H9 (cell line): Measurements from ENCODE around the gene NAA50. TPM values are rescaled to one million over a fixed set of nuclear protein-coding genes. Genes with fewer than 3 reads are reported as not detected.

Experiments used
- DNase-seq: peaks from one replicate; pipeline ENCODE4 v3.0.0-alpha.2; 2017
- H2AFZ ChIP-seq: one replicate; pipeline ENCODE4 v1.6.1; 2013; ENCODE audit warnings: mild to moderate bottlenecking, low read length, control low read depth, moderate library complexity
- H2AK5ac ChIP-seq: 2 replicates; pipeline ENCODE4 v1.6.1; 2013; ENCODE audit warnings: low read length, control low read depth, mixed read lengths; ENCODE audit not compliant: insufficient read length
- H2BK120ac ChIP-seq: one replicate; pipeline ENCODE4 v1.6.1; 2013; ENCODE audit warnings: low read depth, mild to moderate bottlenecking, low read length, control low read depth, inconsistent platforms; ENCODE audit not compliant: poor library complexity, severe bottlenecking
- H2BK12ac ChIP-seq: 2 replicates; pipeline ENCODE4 v1.6.1; 2013; ENCODE audit warnings: low read length, control low read depth, mixed read lengths, low read depth; ENCODE audit not compliant: insufficient read length
- H2BK15ac ChIP-seq: 2 replicates; pipeline ENCODE4 v1.6.1; 2013; ENCODE audit warnings: low read depth, low read length, control low read depth
- H2BK20ac ChIP-seq: one replicate; pipeline ENCODE4 v1.6.1; 2013; ENCODE audit warnings: low read depth, mild to moderate bottlenecking, low read length, control low read depth, inconsistent platforms; ENCODE audit not compliant: poor library complexity, severe bottlenecking
- H2BK5ac ChIP-seq: 2 replicates; pipeline ENCODE4 v1.6.1; 2013; ENCODE audit warnings: low read length, control low read depth, mixed read lengths; ENCODE audit not compliant: insufficient read length
- H3K14ac ChIP-seq: 2 replicates; pipeline ENCODE4 v1.6.1; 2013; ENCODE audit warnings: low read length, control low read depth; ENCODE audit not compliant: insufficient read depth
- H3K18ac ChIP-seq: 2 replicates; pipeline ENCODE4 v1.6.1; 2013; ENCODE audit warnings: low read depth, mild to moderate bottlenecking, mixed read lengths, low read length, control low read depth; ENCODE audit not compliant: insufficient read length
- H3K23ac ChIP-seq: 2 replicates; pipeline ENCODE4 v1.6.1; 2013; ENCODE audit warnings: low read length, control low read depth, mixed read lengths, low read depth; ENCODE audit not compliant: insufficient read length
- H3K23me2 ChIP-seq: 2 replicates; pipeline ENCODE4 v1.6.1; 2013; ENCODE audit warnings: low read depth, mild to moderate bottlenecking, mixed read lengths, low read length, control low read depth; ENCODE audit not compliant: insufficient read length, poor library complexity, severe bottlenecking
- H3K27ac ChIP-seq: 2 replicates; pipeline ENCODE4 v1.5.1; 2013; ENCODE audit warnings: low read length, control low read depth, mixed read lengths, low read depth; ENCODE audit not compliant: insufficient read length
- H3K27me3 ChIP-seq: 2 replicates; pipeline ENCODE4 v1.6.1; 2013; ENCODE audit warnings: low read length, control low read depth, inconsistent platforms; ENCODE audit not compliant: insufficient read depth
- H3K4ac ChIP-seq: 2 replicates; pipeline ENCODE4 v1.6.1; 2013; ENCODE audit warnings: low read depth, mild to moderate bottlenecking, control low read depth, inconsistent platforms, low read length, moderate library complexity
- H3K4me1 ChIP-seq: 2 replicates; pipeline ENCODE4 v1.6.1; 2013; ENCODE audit warnings: low read length, control low read depth, inconsistent platforms; ENCODE audit not compliant: insufficient read depth
- H3K4me2 ChIP-seq: 2 replicates; pipeline ENCODE4 v1.6.1; 2013; ENCODE audit warnings: low read length, control low read depth, mixed read lengths; ENCODE audit not compliant: insufficient read length, insufficient read depth
- H3K56ac ChIP-seq: 2 replicates; pipeline ENCODE4 v1.6.1; 2013; ENCODE audit warnings: low read depth, mild to moderate bottlenecking, mixed read lengths, low read length, control low read depth; ENCODE audit not compliant: insufficient read length
- H3K79me1 ChIP-seq: 2 replicates; pipeline ENCODE4 v1.6.1; 2013; ENCODE audit warnings: low read depth, mild to moderate bottlenecking, moderate library complexity, low read length, control low read depth, inconsistent platforms; ENCODE audit not compliant: insufficient read depth, poor library complexity, severe bottlenecking
- H3K79me2 ChIP-seq: 2 replicates; pipeline ENCODE4 v1.6.1; 2013; ENCODE audit warnings: low read length, control low read depth, inconsistent platforms; ENCODE audit not compliant: insufficient read depth
- H3K9ac ChIP-seq: 2 replicates; pipeline ENCODE4 v1.6.1; 2013; ENCODE audit warnings: low read length, control low read depth, mixed read lengths; ENCODE audit not compliant: insufficient read length; ENCODE audit errors: extremely low read depth
- H3K9me3 ChIP-seq: one replicate; pipeline ENCODE4 v1.6.1; 2013; ENCODE audit warnings: low read depth, low read length, inconsistent platforms; ENCODE audit not compliant: control insufficient read depth
- H3T11ph ChIP-seq: one replicate; pipeline ENCODE4 v1.6.1; 2013; ENCODE audit warnings: mild to moderate bottlenecking, low read length, control low read depth, inconsistent platforms
- H4K20me1 ChIP-seq: one replicate; pipeline ENCODE4 v1.6.1; 2013; ENCODE audit not compliant: control insufficient read depth, insufficient read length, insufficient read depth
- H4K5ac ChIP-seq: 2 replicates; pipeline ENCODE4 v1.6.1; 2013; ENCODE audit warnings: low read depth, mild to moderate bottlenecking, mixed read lengths, low read length, control low read depth; ENCODE audit not compliant: insufficient read length
- H4K8ac ChIP-seq: replicated peaks from 2 replicates; pipeline ENCODE4 v1.6.1; 2013; ENCODE audit warnings: low read length, control low read depth, mixed read lengths, low read depth; ENCODE audit not compliant: insufficient read length
- H4K91ac ChIP-seq: 2 replicates; pipeline ENCODE4 v1.6.1; 2013; ENCODE audit warnings: low read depth, mild to moderate bottlenecking, moderate library complexity, mixed read lengths, low read length, control low read depth; ENCODE audit not compliant: insufficient read length
- H3K27ac Mint-ChIP-seq, 3 experiments: 2 replicates in 2 of 3; 3 replicates in 1 of 3; pipeline ENCODE4 v1.8.0; 2020 to 2021; ENCODE audit warnings: mixed read lengths in 3 of 3, mild to moderate bottlenecking in 1 of 3, moderate library complexity in 1 of 3
- H3K27me3 Mint-ChIP-seq: 2 replicates; pipeline ENCODE4 v1.8.0; 2021; ENCODE audit warnings: low read depth, mild to moderate bottlenecking, moderate library complexity, mixed read lengths
- H3K36me3 Mint-ChIP-seq, 3 experiments: 2 replicates in 2 of 3; 3 replicates in 1 of 3; pipeline ENCODE4 v1.8.0; 2020 to 2021; ENCODE audit warnings: low read depth in 3 of 3, mixed read lengths in 3 of 3; ENCODE audit not compliant: insufficient read depth in 1 of 3
- H3K4me1 Mint-ChIP-seq, 2 experiments: 2 replicates each; pipeline ENCODE4 v1.8.0; 2020; ENCODE audit warnings: mixed read lengths in 2 of 2
- H3K4me3 Mint-ChIP-seq, 2 experiments: 2 replicates in 1 of 2; 3 replicates in 1 of 2; pipeline ENCODE4 v1.8.0; 2020 to 2021; ENCODE audit warnings: mild to moderate bottlenecking in 2 of 2, mixed read lengths in 2 of 2, moderate library complexity in 1 of 2
- H3K9me3 Mint-ChIP-seq, 2 experiments: 2 replicates in 1 of 2; 3 replicates in 1 of 2; pipeline ENCODE4 v1.8.0; 2020; ENCODE audit warnings: mild to moderate bottlenecking in 2 of 2, mixed read lengths in 2 of 2, moderate library complexity in 1 of 2
- CTCF ChIP-seq: fragments of 200-600 bp; sonication (generic); conservative IDR thresholded peaks from 3 replicates; pipeline ENCODE4 v1.8.0; 2021; ENCODE audit warnings: antibody characterized with exemption, mild to moderate bottlenecking
- WGBS: extraction: QIAGEN DNeasy Blood & Tissue Kit; methylation state at CpG from one replicate; pipeline ENCODE4 v1.1.7; 2013; ENCODE audit warnings: missing lambda C conversion rate, low lambda C conversion rate, mixed read lengths; ENCODE audit not compliant: insufficient read length; ENCODE audit errors: extremely low coverage; 5-methylcytosine and 5-hydroxymethylcytosine counted together
- total RNA-seq: library from RNA; stranded (reverse); gene quantifications from 2 replicates; pipeline ENCODE4 v1.2.1, GENCODE V29; 2021

Gene NAA50
- total RNA-seq, 1 experiment from 2014 or later: 216 TPM

GRCh38 chr3:113690482-113690881 lies 55.6 kb downstream of the NAA50 start:
- Histone ChIP-seq H4K91ac (no peak overlapping the region), H3K23ac (no peak overlapping the region), H3K27me3 (no peaks in the 10 kb centered on the region), H2AK5ac (no peak overlapping the region), H2BK12ac (no peak overlapping the region), H3T11ph (no peak overlapping the region), H3K23me2 (no peaks in the 10 kb centered on the region), H3K4me1 (peaks cover 11% of the 10 kb centered on the region), H3K27ac (no peak overlapping the region), H2AFZ (no peak overlapping the region), H2BK15ac (no peak overlapping the region), H3K18ac (no peak overlapping the region), H3K79me2 (peaks cover 2% of the 10 kb centered on the region; the same call in 1 of the 2 replicates), H4K5ac (no peak overlapping the region), H3K14ac (no peak overlapping the region), H2BK20ac (no peak overlapping the region), H4K8ac (no peak overlapping the region), H4K20me1 (no peaks in the 10 kb centered on the region), H3K56ac (no peak overlapping the region), H2BK120ac (no peak overlapping the region), H2BK5ac (no peak overlapping the region), H3K79me1 (no peaks in the 10 kb centered on the region), H3K9me3 (no peaks in the 10 kb centered on the region), H3K4ac (no peak overlapping the region), H3K4me2 (no peak overlapping the region), H3K9ac (no peak overlapping the region)
- WGBS: 100% methylated on average over 2 of the region's 3 CpGs
- no peak for DNase-seq
- H3K4me1 Mint-ChIP-seq: peaks cover 23 to 25% of the 10 kb centered on the region in 2 experiments
- peaks cover 3 to 19% (median 7%) of the 10 kb centered on the region in 3 experiments for H3K36me3 Mint-ChIP-seq
- H3K27ac Mint-ChIP-seq: no peak overlapping the region
- peaks cover 0 to 3% of the 10 kb centered on the region in 2 experiments; a peak in 2 of 5 replicates for H3K9me3 Mint-ChIP-seq
- H3K4me3 Mint-ChIP-seq: no peak overlapping the region
- no peak for TF ChIP-seq CTCF
- H3K27me3 Mint-ChIP-seq: no peaks in the 10 kb centered on the region
